GM21619 (cell line): ENCODE results near the gene RAB15.
"Not testable (repeated sequence)": the region's sequence is repeated elsewhere in the genome, so short reads cannot be mapped to it uniquely, and the experiment has no call there.

ENCODE experiments used
- ATAC-seq: cut with Tn5 transposase; IDR thresholded peaks from one replicate; pipeline ENCODE4 v1.9.1; 2021; ENCODE audit not compliant: unreplicated experiment

The RAB15 gene

DNA sequence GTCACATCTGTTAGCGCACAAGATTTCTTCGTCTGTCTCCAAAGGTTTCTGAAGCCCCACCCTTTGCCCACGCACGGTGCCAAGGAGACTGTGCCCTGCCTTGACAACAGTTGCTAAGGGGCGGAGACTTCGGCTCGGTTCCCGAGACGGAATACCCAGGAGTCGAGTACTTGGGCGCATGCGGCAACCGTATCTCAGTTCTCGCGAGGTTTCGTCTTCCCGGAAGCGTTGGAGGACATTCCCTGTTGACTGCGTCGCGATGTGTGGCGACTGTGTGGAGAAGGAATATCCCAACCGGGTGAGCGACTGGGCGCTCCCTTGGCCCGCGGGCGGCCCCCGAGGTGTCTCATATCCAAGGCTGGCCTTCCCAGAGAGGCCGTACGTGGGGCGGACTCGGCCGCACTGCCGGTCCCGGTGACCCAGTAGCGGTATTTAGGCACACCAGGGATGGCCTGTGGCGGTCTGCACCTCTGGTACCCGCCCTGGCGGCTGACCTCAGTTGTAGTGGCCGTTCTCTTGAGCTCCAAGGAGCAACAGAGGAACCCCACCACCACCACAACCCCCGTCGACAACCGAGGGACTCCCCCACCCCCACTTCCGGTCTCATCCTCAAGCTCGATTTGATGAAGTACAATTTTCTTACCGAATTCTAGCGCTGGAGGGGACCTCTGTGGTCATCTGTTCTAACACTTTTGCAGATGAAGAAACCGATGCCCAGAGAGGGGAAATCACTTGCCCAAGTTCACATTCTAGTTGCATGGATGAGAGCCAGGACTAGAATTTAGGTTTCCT lies 57.7 kb downstream of the RAB15 start, which contains the start of gene CHURC1:
TSS of gene CHURC1 (plus strand) at position 219 of the 792 bp plus-strand sequence. CDS start at position 260, 41 bp downstream.
- ATAC-seq, result peak; percentile 99

DNA sequence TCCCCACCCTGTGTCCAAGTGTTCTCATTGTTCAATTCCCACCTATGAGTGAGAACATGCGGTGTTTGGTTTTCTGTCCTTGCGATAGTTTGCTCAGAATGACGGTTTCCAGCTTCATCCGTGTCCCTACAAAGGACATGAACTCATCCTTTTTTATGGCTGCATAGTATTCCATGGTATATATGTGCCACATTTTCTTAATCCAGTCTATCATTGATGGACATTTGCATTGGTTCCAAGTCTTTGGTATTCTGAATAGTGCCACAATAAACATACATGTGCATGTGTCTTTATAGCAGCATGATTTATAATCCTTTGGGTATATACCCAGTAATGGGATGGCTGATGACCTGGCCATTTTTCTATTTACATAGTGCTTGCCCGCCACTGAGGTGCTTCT lies 58.7 kb downstream of the RAB15 start:
- ATAC-seq, result not testable (repeated sequence)

DNA sequence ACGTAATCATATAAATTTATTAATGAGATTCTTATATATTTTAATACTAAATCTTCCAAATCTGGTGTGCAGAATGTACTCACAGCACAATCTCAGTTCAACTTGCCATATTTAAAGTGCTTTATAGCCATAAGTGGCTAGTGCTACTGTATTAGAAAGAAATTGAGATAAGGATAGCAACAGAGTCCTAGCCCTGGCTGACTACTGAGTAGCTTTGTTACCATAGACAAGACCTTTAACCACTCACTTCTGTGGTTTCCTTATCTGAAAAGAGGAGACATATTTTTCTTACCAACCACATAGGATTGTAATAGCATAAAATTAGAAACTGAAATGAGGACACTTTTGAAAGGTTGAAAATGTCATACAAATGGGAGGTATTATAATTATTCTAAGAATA lies 59.9 kb downstream of the RAB15 start:
- ATAC-seq, result no peak

DNA sequence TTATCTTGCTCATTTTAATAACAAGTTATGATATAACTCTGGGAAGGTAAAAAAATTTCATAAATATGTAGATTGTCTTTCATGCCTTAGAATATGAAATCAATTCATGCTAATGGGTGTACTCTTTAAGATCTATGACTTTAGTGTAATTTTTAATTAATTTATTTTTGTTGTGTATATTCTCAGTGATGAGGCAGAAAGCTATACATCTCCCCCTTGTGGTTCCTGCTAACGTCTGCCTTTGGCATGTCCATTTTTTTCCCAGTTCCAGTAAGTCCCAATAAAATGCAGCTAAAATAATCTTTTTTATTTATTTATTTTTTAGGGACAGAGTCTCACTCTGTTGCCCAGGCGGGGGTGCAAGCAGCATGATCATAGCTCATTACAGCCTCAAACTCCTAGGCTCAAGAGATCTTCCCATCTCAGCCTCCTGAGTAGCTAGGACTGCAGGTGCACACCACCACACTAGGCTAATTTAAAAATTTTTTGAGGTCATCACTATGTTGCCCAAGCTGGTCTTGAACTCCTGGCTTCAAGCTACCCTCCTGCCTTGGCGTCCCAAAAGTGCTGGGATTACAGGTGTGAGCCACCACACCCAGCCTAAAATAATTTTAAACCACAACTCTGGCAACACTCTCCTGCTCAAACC lies 61.2 kb downstream of the RAB15 start:
- ATAC-seq, result no peak

DNA sequence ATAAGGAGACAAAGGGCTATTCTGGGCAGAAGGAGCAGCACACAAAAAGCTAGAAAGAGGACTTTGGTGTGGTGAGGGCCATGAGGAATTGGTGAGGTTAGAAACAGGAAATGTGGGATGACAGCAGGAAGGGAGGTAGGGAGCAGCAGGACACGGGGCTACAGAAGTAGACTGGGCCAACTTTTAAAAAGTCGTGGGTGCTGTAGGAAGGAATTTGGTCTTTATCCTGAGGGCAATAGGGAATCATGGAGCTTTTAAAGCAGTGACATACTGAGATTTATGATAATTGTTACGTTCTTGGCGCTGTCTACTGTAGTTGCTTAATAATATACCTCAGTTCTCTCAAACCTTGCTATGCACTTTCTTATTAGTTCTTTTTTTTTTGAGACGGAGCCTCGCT lies 66.1 kb downstream of the RAB15 start:
- ATAC-seq, result no peak

DNA sequence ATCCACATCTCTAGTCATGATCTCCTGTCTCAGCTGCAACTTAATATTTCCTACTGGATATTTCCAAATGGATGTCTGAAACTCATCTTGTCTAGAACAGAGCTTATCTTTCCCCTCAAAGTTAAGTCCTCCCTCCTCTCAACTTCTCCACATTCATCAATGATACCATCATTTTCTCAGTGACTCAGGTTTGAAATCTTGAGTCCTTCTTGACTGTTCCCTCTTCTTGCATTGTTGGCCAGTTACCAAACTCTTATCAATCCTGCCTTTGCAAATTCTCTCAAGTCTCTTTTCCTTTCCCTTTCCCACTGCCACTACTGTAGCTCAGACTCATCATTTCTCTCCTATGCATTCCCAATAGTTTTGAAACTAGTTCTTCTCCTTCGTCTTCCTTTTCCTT lies 72.2 kb downstream of the RAB15 start:
- ATAC-seq, result no peak
